Measurements from ENCODE around the gene CDC42EP1. TPM values are rescaled to one million over a fixed set of nuclear protein-coding genes. Genes with fewer than 3 reads are reported as not detected.
"Not testable (repeated sequence)": the region's sequence is repeated elsewhere in the genome, so short reads cannot be mapped to it uniquely, and the experiment has no call there.

CDC42EP1 gene
- total and polyA plus RNA-seq, 4 experiments from 2014 or later: not detected

DNA sequence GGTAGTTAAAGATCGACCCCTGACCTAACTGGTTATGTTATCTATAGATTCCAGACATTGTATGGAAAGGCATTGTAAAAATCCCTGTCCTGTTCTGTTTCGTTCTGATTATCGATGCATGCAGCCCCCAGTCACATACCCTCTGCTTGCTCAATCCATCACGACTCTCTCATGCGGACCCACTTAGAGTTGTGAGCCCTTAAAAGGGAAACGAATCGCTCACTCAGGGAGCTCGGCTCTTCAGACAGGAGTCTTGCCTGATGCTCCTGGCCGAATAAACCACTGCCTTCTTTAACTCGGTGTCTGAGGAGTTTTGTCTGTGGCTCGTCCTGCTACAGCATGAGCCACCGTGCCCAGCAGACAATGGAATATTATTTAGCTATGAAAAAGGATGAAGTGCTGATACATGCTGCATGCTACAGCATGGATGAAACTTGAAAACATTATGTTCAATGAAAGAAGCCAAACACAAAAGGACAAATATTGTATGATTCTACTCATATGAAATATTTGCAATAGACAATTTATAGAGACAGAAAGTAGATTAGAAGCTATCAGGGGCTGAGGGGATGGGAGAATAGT, 31.6 kb downstream of the CDC42EP1 start:
- Histone ChIP-seq H3K4me3 (ENCODE audit: low read length in 2 of 2) (peak overlapping the region in 1 of 2 donors; percentile 16), H3K27ac (ENCODE audit: low read depth, low read length) (no peak overlapping the region)

DNA sequence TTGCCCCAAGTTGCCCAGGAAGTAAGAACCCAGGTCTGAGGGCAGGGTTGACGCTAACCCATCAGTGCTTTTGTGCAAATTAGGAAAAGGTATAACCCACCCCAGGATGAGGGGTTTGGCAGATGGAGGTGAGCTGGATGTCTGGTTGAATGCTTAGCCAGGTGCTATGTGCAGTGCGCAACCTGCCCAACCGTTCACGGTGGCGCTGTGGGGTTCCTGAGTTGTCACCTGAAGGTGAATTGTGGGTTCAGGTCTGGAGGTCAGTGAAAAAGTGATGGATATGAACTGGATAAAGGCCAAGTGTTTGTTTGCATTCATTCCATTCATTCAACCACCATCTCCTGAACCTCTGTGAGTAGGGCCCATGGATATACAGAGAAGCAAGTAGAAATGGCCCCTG, 34.0 kb downstream of the CDC42EP1 start:
- no peaks in the 10 kb centered on the region for H3K9me3 ChIP-seq (ENCODE audit: control insufficient read depth in 1 of 2, low read length in 2 of 2)
- H3K9me3 Mint-ChIP-seq: no peaks in the 10 kb centered on the region

More for the DNA sequence above, 31.6 kb downstream of the CDC42EP1 start:
- peaks cover 9 to 14% (median 11%) of the 10 kb centered on the region in 4 donors for H3K4me1 Mint-ChIP-seq
- ChIA-PET POLR2A (ENCODE audit: partially characterized antibody) (interaction anchor here (0.8 to 2.2 kb wide), 20 partner anchors 10 to 277 kb away, joined by 3 to 43 read pairs (median 5); partner anchors contain the start of genes GGA1, LGALS1, MFNG and NOL12), CTCF (ENCODE audit: partially characterized antibody) (interaction anchor here (0.7 to 8.1 kb wide), 34 partner anchors 10 to 348 kb away, joined by 3 to 122 read pairs (median 5); partner anchors contain the start of genes GGA1, LGALS2, NOL12 and PDXP)
- H3K4me1 ChIP-seq (ENCODE audit: insufficient read depth, low read length): peaks cover 6% of the 10 kb centered on the region
- peak overlapping the region in 6 of 7 donors; percentile 13 to 89 (median 86) for H3K27ac Mint-ChIP-seq
- H3K27me3 Mint-ChIP-seq: peaks cover 6 to 9% of the 10 kb centered on the region in 2 donors
- intact Hi-C loops (cut with micrococcal nuclease): loop anchor here (1.0 kb wide), 3 partner anchors 16 to 54 kb away; partner anchors contain the start of gene GGA1
- no peaks in the 10 kb centered on the region for H3K9me3 ChIP-seq (ENCODE audit: control insufficient read depth in 1 of 2, low read length in 2 of 2)
- peak overlapping the region; percentile 74 to 86 (median 82) for H3K4me3 Mint-ChIP-seq
- peaks cover 0 to 2% (median 0%) of the 10 kb centered on the region in 8 donors for H3K9me3 Mint-ChIP-seq
- no peaks in the 10 kb centered on the region for H3K36me3 Mint-ChIP-seq
- H3K36me3 ChIP-seq (ENCODE audit: insufficient read depth, low read length): no peaks in the 10 kb centered on the region
- DNase-seq: no peak
- H3K27me3 ChIP-seq (ENCODE audit: insufficient read depth, low read length): no peaks in the 10 kb centered on the region

DNA sequence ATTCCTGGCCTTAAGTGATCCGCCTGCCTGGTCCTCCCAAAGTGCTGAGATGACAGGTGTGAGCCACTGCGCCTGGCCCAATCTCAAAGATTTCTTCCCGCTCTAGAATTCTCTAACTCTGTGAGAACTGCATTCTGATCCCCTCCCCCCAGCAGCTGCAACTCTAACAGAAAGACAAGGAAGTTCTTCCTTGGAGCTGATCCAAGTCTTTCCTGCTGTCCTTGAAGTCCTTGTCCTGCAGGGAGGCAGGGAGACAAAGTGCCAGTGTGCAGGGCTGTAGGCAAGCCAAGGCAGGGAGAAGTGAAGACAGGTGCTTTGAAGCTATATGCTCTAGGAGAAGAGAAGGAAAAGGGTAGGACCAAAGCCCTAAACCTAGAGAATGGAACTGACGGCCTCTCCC, 38.9 kb downstream of the CDC42EP1 start:
- Histone ChIP-seq H3K27ac (ENCODE audit: low read depth, low read length) (no peak overlapping the region), H3K27me3 (ENCODE audit: insufficient read depth, low read length) (no peaks in the 10 kb centered on the region), H3K36me3 (ENCODE audit: insufficient read depth, low read length) (no peaks in the 10 kb centered on the region), H3K4me3 (ENCODE audit: low read length in 2 of 2) (no peak overlapping the region), H3K4me1 (ENCODE audit: insufficient read depth, low read length) (peaks cover 5% of the 10 kb centered on the region), H3K9me3 (ENCODE audit: control insufficient read depth in 1 of 2, low read length in 2 of 2) (no peaks in the 10 kb centered on the region)
- Mint-ChIP-seq H3K9me3 (peaks cover 0 to 5% (median 0%) of the 10 kb centered on the region in 8 donors), H3K4me3 (no peak overlapping the region), H3K36me3 (no peaks in the 10 kb centered on the region), H3K27ac (peak overlapping the region in 1 of 7 donors; percentile 25), H3K4me1 (peaks cover 9 to 13% (median 11%) of the 10 kb centered on the region in 4 donors), H3K27me3 (peaks cover 0 to 3% of the 10 kb centered on the region in 2 donors)
- intact Hi-C loops (cut with micrococcal nuclease): no loop called here
- CTCF ChIA-PET (ENCODE audit: partially characterized antibody): interaction anchor here (0.9 kb wide), 1 partner anchor 9 kb away, joined by 3 read pairs; no protein-coding TSS in a partner anchor
- POLR2A ChIA-PET (ENCODE audit: partially characterized antibody): interaction anchor here (2.4 kb wide), 1 partner anchor 9 kb away, joined by 11 read pairs; the partner anchor contains the start of gene GGA1
- no peak for DNase-seq

More for the DNA sequence above, 34.0 kb downstream of the CDC42EP1 start:
- Mint-ChIP-seq H3K4me3 (no peak overlapping the region), H3K27ac (no peak overlapping the region), H3K36me3 (no peaks in the 10 kb centered on the region), H3K4me1 (peaks cover 9 to 14% (median 11%) of the 10 kb centered on the region in 4 donors), H3K27me3 (peaks cover 0 to 3% of the 10 kb centered on the region in 2 donors)
- intact Hi-C loops (cut with micrococcal nuclease): no loop called here
- no peak for DNase-seq
- Histone ChIP-seq H3K36me3 (ENCODE audit: insufficient read depth, low read length) (no peaks in the 10 kb centered on the region), H3K27me3 (ENCODE audit: insufficient read depth, low read length) (no peaks in the 10 kb centered on the region), H3K4me1 (ENCODE audit: insufficient read depth, low read length) (peaks cover 6% of the 10 kb centered on the region), H3K4me3 (ENCODE audit: low read length in 2 of 2) (no peak overlapping the region), H3K27ac (ENCODE audit: low read depth, low read length) (no peak overlapping the region)
- ChIA-PET CTCF (ENCODE audit: partially characterized antibody) (interaction anchor here (8.1 kb wide), 1 partner anchor 13 kb away, joined by 122 read pairs; the partner anchor contains the start of gene GGA1), POLR2A (ENCODE audit: partially characterized antibody) (no interaction called here)

DNA sequence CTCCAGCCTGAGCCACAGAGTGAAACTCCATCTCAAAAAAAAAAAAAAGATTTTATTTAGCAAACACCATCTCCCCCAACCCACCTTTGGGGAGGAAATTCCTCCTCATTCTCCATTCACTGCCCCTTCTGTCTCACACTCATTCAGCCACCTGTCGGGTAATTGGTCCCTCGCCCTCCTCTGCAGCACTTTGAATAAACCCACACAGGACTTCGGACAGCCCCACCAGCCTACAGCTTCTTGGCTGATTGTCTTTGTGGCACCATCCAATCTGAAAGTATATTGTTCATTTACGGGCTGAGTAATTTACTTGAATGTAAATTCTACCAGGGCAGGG, 40.9 kb downstream of the CDC42EP1 start:
- Histone ChIP-seq H3K27me3 (ENCODE audit: insufficient read depth, low read length) (no peaks in the 10 kb centered on the region), H3K9me3 (ENCODE audit: control insufficient read depth in 1 of 2, low read length in 2 of 2) (no peaks in the 10 kb centered on the region), H3K4me1 (ENCODE audit: insufficient read depth, low read length) (peaks cover 25% of the 10 kb centered on the region), H3K4me3 (ENCODE audit: low read length in 2 of 2) (no peak overlapping the region), H3K36me3 (ENCODE audit: insufficient read depth, low read length) (no peaks in the 10 kb centered on the region), H3K27ac (ENCODE audit: low read depth, low read length) (no peak overlapping the region)
- ChIA-PET CTCF (ENCODE audit: partially characterized antibody) (interaction anchor here (0.6 to 2.8 kb wide), 2 partner anchors 9 to 553 kb away, joined by 5 to 19 read pairs; no protein-coding TSS in a partner anchor), POLR2A (ENCODE audit: partially characterized antibody) (interaction anchor here (1.0 kb wide), 1 partner anchor 42 kb away, joined by 3 read pairs; no protein-coding TSS in a partner anchor)
- Mint-ChIP-seq H3K36me3 (no peaks in the 10 kb centered on the region), H3K9me3 (peaks cover 0 to 5% (median 0%) of the 10 kb centered on the region in 8 donors), H3K4me1 (peaks cover 22 to 33% (median 27%) of the 10 kb centered on the region in 4 donors), H3K27ac (no peak overlapping the region), H3K4me3 (no peak overlapping the region), H3K27me3 (peaks cover 0 to 3% of the 10 kb centered on the region in 2 donors)
- intact Hi-C loops (cut with micrococcal nuclease): no loop called here
- DNase-seq: no peak

DNA sequence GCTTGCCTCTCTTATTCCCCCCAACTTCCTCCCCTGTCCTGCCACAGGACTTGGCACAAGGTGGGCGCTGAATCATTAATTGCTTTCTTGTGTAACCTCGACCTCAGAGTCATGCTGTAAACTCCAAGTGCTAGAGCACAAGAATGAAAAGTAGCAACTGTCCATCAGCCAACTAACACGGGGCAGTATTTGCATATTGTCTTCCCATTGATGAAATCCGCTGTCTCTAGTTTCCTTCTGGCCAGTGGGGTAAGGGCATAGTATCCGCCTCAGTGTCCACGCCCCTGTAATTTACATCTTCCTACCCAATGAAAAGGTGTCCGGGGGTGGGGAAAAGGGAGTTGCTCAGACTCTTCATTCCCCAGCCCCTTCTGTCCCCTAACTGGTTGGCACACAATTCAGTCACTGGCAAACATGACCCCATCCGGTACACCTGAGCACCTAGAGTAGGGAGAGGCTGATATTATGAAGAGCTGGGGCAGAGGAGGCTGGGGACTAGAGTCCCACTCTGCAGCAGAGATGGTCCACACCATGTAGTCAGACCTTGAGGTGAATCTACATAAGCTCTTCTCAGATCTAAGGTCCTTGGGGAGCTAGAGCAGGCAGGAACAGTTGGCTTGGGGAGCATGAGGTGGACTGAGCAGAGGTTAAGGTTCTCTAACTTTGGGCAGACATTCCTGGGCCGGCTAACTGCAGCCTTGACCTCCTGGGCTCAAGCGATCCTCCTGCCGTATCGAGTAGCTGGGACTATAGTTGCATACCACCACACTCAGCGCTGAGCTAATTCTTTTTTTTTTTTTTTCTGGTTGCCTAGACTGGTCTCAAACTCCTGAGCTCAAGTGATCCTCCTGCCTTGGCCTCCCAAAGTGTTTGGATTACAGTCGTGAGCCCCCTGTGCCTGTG, 41.5 kb downstream of the CDC42EP1 start:
- Histone ChIP-seq H3K4me1 (ENCODE audit: insufficient read depth, low read length) (peaks cover 27% of the 10 kb centered on the region), H3K27ac (ENCODE audit: low read depth, low read length) (no peak overlapping the region), H3K27me3 (ENCODE audit: insufficient read depth, low read length) (no peaks in the 10 kb centered on the region), H3K4me3 (ENCODE audit: low read length in 2 of 2) (no peak overlapping the region), H3K36me3 (ENCODE audit: insufficient read depth, low read length) (no peaks in the 10 kb centered on the region), H3K9me3 (ENCODE audit: control insufficient read depth in 1 of 2, low read length in 2 of 2) (no peaks in the 10 kb centered on the region)
- DNase-seq: no peak
- Mint-ChIP-seq H3K9me3 (peaks cover 0 to 5% (median 0%) of the 10 kb centered on the region in 8 donors), H3K36me3 (no peaks in the 10 kb centered on the region), H3K27ac (peak overlapping the region in 3 of 7 donors; percentile 24 to 52 (median 48)), H3K27me3 (peaks cover 0 to 3% of the 10 kb centered on the region in 2 donors), H3K4me3 (no peak overlapping the region), H3K4me1 (peaks cover 22 to 34% (median 29%) of the 10 kb centered on the region in 4 donors)
- POLR2A ChIA-PET (ENCODE audit: partially characterized antibody): interaction anchor here (1.0 kb wide), 1 partner anchor 41 kb away, joined by 3 read pairs; no protein-coding TSS in a partner anchor
- CTCF ChIA-PET (ENCODE audit: partially characterized antibody): interaction anchor here (0.6 to 2.8 kb wide), 3 partner anchors 9 to 553 kb away, joined by 3 to 19 read pairs (median 5); no protein-coding TSS in a partner anchor
- intact Hi-C loops (cut with micrococcal nuclease): no loop called here

DNA sequence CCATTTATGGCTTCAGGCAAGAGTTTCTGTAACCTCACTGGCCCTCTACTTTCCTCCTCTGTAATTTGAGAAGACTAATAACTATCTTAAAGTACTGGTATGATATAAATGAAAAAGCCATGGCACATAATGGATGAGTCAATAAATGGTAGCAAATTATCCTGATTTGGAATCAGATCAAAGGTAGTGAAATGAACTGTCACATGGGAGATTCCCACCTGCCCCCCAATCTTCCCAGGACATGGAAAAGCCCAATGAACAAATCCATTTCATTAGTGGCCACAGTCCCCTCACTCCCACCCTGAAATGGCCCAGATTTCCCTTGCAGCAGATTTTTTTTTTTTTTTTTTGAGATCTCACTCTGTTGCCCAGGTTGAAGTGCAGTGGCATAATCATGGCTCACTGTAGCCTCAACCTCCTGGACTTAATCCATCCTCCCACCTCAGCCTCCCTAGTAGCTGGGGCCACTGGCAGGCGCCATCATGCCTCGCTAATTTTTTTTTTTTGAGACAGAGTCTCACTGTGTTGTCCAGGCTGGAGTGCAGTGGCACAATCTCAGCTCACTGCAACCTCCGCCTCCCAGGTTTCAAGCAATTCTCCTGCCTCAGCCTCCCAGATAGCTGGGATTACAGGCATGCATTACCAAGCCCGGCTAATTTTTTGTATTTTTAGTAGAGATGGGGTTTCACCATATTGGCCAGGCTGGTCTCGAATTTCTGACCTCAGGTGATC, 42.4 kb downstream of the CDC42EP1 start:
- H3K4me1 ChIP-seq (ENCODE audit: insufficient read depth, low read length): peaks cover 36% of the 10 kb centered on the region
- peak overlapping the region in 2 of 7 donors; percentile 24 to 52 for H3K27ac Mint-ChIP-seq
- H3K27ac ChIP-seq (ENCODE audit: low read depth, low read length); H3K4me3 Mint-ChIP-seq; H3K9me3 Mint-ChIP-seq; H3K4me3 ChIP-seq (ENCODE audit: low read length in 2 of 2); DNase-seq; H3K36me3 Mint-ChIP-seq; intact Hi-C loops (cut with micrococcal nuclease); H3K27me3 ChIP-seq (ENCODE audit: insufficient read depth, low read length); H3K36me3 ChIP-seq (ENCODE audit: insufficient read depth, low read length); H3K27me3 Mint-ChIP-seq; H3K9me3 ChIP-seq (ENCODE audit: control insufficient read depth in 1 of 2, low read length in 2 of 2): not testable (repeated sequence)
- ChIA-PET POLR2A (ENCODE audit: partially characterized antibody) (interaction anchor here (0.6 to 1.6 kb wide), 2 partner anchors 56 to 86 kb away, joined by 3 to 4 read pairs; partner anchors contain the start of gene PDXP), CTCF (ENCODE audit: partially characterized antibody) (interaction anchor here (1.1 to 2.8 kb wide), 2 partner anchors 10 to 27 kb away, joined by 3 to 19 read pairs; no protein-coding TSS in a partner anchor)
- peaks cover 28 to 44% (median 36%) of the 10 kb centered on the region in 4 donors for H3K4me1 Mint-ChIP-seq

Data from CD4-positive, alpha-beta memory T cell (primary cell).